ENCODE results near the gene HIVEP3. TPM values are rescaled to one million over a fixed set of nuclear protein-coding genes. Genes with fewer than 3 reads are reported as not detected.

The HIVEP3 gene
- total RNA-seq, 1 experiment from 2014 or later, result 1.4 TPM

- Histone ChIP-seq H3T11ph (ENCODE audit: low read length) (no peak overlapping the region), H3K23me2 (ENCODE audit: insufficient read length, low read depth, low read length, poor library complexity, severe bottlenecking) (no peaks in the 10 kb centered on the region), H3K9ac (ENCODE audit: extremely low read depth, insufficient read length, low read length) (no peak overlapping the region), H3K18ac (ENCODE audit: insufficient read length, low read depth, low read length) (no peak overlapping the region), H2BK15ac (ENCODE audit: low read depth, low read length) (no peak overlapping the region), H3K79me2 (ENCODE audit: insufficient read depth, low read length) (no peaks in the 10 kb centered on the region), H3K4me2 (ENCODE audit: insufficient read depth, insufficient read length, low read length) (no peak overlapping the region), H4K91ac (ENCODE audit: insufficient read length, low read depth, low read length) (no peak overlapping the region), H4K8ac (replicated peaks; ENCODE audit: insufficient read length, low read depth, low read length) (no peak overlapping the region), H2AFZ (ENCODE audit: low read length) (no peak overlapping the region), H3K79me1 (ENCODE audit: insufficient read depth, low read depth, low read length, poor library complexity, severe bottlenecking) (no peaks in the 10 kb centered on the region), H3K14ac (ENCODE audit: insufficient read depth, low read length) (no peak overlapping the region; the same call in 1 of the 2 replicates), H4K5ac (ENCODE audit: insufficient read length, low read depth, low read length) (no peak overlapping the region), H3K27ac (ENCODE audit: insufficient read length, low read depth, low read length) (no peak overlapping the region), H3K4me1 (ENCODE audit: insufficient read depth, low read length) (no peaks in the 10 kb centered on the region), H2BK12ac (ENCODE audit: insufficient read length, low read depth, low read length) (no peak overlapping the region), H3K23ac (ENCODE audit: insufficient read length, low read depth, low read length) (no peak overlapping the region), H2BK20ac (ENCODE audit: low read depth, low read length, poor library complexity, severe bottlenecking) (no peak overlapping the region), H2BK5ac (ENCODE audit: insufficient read length, low read length) (no peak overlapping the region), H3K4ac (ENCODE audit: low read depth, low read length) (no peak overlapping the region), H2AK5ac (ENCODE audit: insufficient read length, low read length) (no peak overlapping the region), H4K20me1 (ENCODE audit: control insufficient read depth, insufficient read depth, insufficient read length) (no peaks in the 10 kb centered on the region), H3K56ac (ENCODE audit: insufficient read length, low read depth, low read length) (no peak overlapping the region), H2BK120ac (ENCODE audit: low read depth, low read length, poor library complexity, severe bottlenecking) (no peak overlapping the region), H3K27me3 (ENCODE audit: insufficient read depth, low read length) (no peaks in the 10 kb centered on the region), H3K9me3 (ENCODE audit: control insufficient read depth, low read depth, low read length) (peaks cover 9% of the 10 kb centered on the region)
- no CpG with 5 or more reads among the region's 1 CpG for WGBS (ENCODE audit: extremely low coverage, insufficient read length, low lambda C conversion rate)
- Mint-ChIP-seq H3K36me3 (ENCODE audit: insufficient read depth in 1 of 3, low read depth in 3 of 3) (peaks cover 0 to 3% (median 0%) of the 10 kb centered on the region in 3 experiments; a peak in 1 of 7 replicates), H3K9me3 (peaks cover 11 to 12% of the 10 kb centered on the region in 2 experiments; a peak in 4 of 5 replicates), H3K27ac (no peak overlapping the region), H3K27me3 (ENCODE audit: low read depth) (peaks cover 5% of the 10 kb centered on the region), H3K4me1 (peaks cover 0 to 5% of the 10 kb centered on the region in 2 experiments; a peak in 3 of 4 replicates), H3K4me3 (no peak overlapping the region)
- DNase-seq, result no peak
- TF ChIP-seq CTCF (conservative IDR thresholded peaks at IDR 0.05), result no peak
Measured at GRCh38 chr1:41762777-41763176, 155.9 kb downstream of the HIVEP3 start.

All from H9 (cell line).